Ascending aorta (tissue), 2 donors: ENCODE measurements around the gene GALNT17. TPM values are rescaled to one million over a fixed set of nuclear protein-coding genes. Genes with fewer than 3 reads are reported as not detected.

ENCODE experiments used
- DNase-seq, 2 donors: peaks; one replicate each; pipeline ENCODE4 v3.0.0-alpha.2; 2019; ENCODE audit warnings: low spot score in 2 of 2
- H3K27ac ChIP-seq, 2 donors: fragments of 200-600 bp; sonication (generic); one replicate each; pipeline ENCODE4 v1.5.1; 2016 to 2017; ENCODE audit warnings: mild to moderate bottlenecking in 1 of 2
- H3K27me3 ChIP-seq: fragments of 200-600 bp; sonication (generic); one replicate; pipeline ENCODE4 v1.5.1; 2017
- H3K36me3 ChIP-seq, 2 donors: fragments of 200-600 bp; sonication (generic); one replicate each; pipeline ENCODE4 v1.5.1; 2016
- H3K4me1 ChIP-seq, 2 donors: fragments of 200-600 bp; sonication (generic); one replicate each; pipeline ENCODE4 v1.5.1; 2016 to 2017; ENCODE audit warnings: mild to moderate bottlenecking in 1 of 2
- H3K4me3 ChIP-seq, 2 donors: fragments of 200-600 bp; sonication (generic); one replicate each; pipeline ENCODE4 v1.5.1; 2016 to 2017; ENCODE audit warnings: mild to moderate bottlenecking in 1 of 2
- H3K9me3 ChIP-seq, 2 donors: fragments of 200-600 bp; sonication (generic); one replicate each; pipeline ENCODE4 v1.5.1; 2016
- CTCF ChIP-seq, 3 experiments: fragments of 200-600 bp in 2 of 3; fragments of 450-650 bp in 1 of 3; sonication (generic) in 2 of 3; IDR thresholded peaks; one replicate each; pipeline ENCODE4 v1.5.1; 2016 to 2019; ENCODE audit warnings: antibody characterized with exemption in 3 of 3, mild to moderate bottlenecking in 1 of 3, moderate library complexity in 1 of 3
- intact Hi-C: fragments of 100-400 bp; cut with DNase I; formaldehyde crosslinking; loops from one replicate; pipeline ENCODE4 v1.15.1; 2023
- total RNA-seq: library from RNA; depleted of rRNA; stranded (reverse); fragments of >200 nt; gene quantifications from one replicate; pipeline ENCODE4 v1.1.0, GENCODE V29; 2016

GALNT17 gene
- total RNA-seq, 1 donor from 2014 or later, result 29.8 TPM

GRCh38 chr7:71339924-71340323, 208.0 kb downstream of the GALNT17 start:
- Histone ChIP-seq H3K27ac (no peak overlapping the region), H3K4me3 (no peak overlapping the region), H3K4me1 (no peaks in the 10 kb centered on the region), H3K36me3 (no peaks in the 10 kb centered on the region), H3K9me3 (no peaks in the 10 kb centered on the region), H3K27me3 (no peaks in the 10 kb centered on the region)
- no peak for TF ChIP-seq CTCF (IDR thresholded peaks at IDR 0.05)
- intact Hi-C loops, result no loop called here
- no peak for DNase-seq

GRCh38 chr7:71342202-71342601, 210.3 kb downstream of the GALNT17 start:
- intact Hi-C loops, result no loop called here
- Histone ChIP-seq H3K27ac (no peak overlapping the region), H3K4me3 (no peak overlapping the region), H3K27me3 (no peaks in the 10 kb centered on the region), H3K36me3 (no peaks in the 10 kb centered on the region), H3K4me1 (no peaks in the 10 kb centered on the region), H3K9me3 (no peaks in the 10 kb centered on the region)
- TF ChIP-seq CTCF (IDR thresholded peaks at IDR 0.05), result no peak
- DNase-seq, result no peak

GRCh38 chr7:71343039-71343438, 211.1 kb downstream of the GALNT17 start:
- intact Hi-C loops, result no loop called here
- Histone ChIP-seq H3K27me3 (no peaks in the 10 kb centered on the region), H3K9me3 (no peaks in the 10 kb centered on the region), H3K4me1 (no peaks in the 10 kb centered on the region), H3K27ac (no peak overlapping the region), H3K4me3 (no peak overlapping the region), H3K36me3 (no peaks in the 10 kb centered on the region)
- no peak for TF ChIP-seq CTCF (IDR thresholded peaks at IDR 0.05)
- no peak for DNase-seq

- no peaks in the 10 kb centered on the region for H3K9me3 ChIP-seq
- intact Hi-C loops, result no loop called here
- no peak for TF ChIP-seq CTCF (IDR thresholded peaks at IDR 0.05)
Observed at GRCh38 chr7:71343892-71344291, 211.9 kb downstream of the GALNT17 start.

GRCh38 chr7:71345117-71345884, 213.4 kb downstream of the GALNT17 start:
- no peak for TF ChIP-seq CTCF (IDR thresholded peaks at IDR 0.05)
- H3K4me1 ChIP-seq, result no peaks in the 10 kb centered on the region
- H3K4me3 ChIP-seq, result no peak overlapping the region
- no peak for DNase-seq
- no peaks in the 10 kb centered on the region for H3K27me3 ChIP-seq
- H3K36me3 ChIP-seq, result no peaks in the 10 kb centered on the region
- no peak overlapping the region for H3K27ac ChIP-seq
- intact Hi-C loops, result no loop called here
- no peaks in the 10 kb centered on the region for H3K9me3 ChIP-seq

More at GRCh38 chr7:71343892-71344291, 211.9 kb downstream of the GALNT17 start:
- Histone ChIP-seq H3K4me1 (no peaks in the 10 kb centered on the region), H3K27ac (no peak overlapping the region), H3K36me3 (no peaks in the 10 kb centered on the region), H3K27me3 (no peaks in the 10 kb centered on the region), H3K4me3 (no peak overlapping the region)
- no peak for DNase-seq
